ENCODE measurements around the gene TTC9.

Gene TTC9

GRCh38 chr14:70706177-70706576, 64.5 kb downstream of the TTC9 start:
- no peak for DNase-seq
- in situ Hi-C loops (cut with HindIII; ENCODE audit: low pct_ligation_motif_present, low pct_unique_long_range_greater_than_20kb, low sequenced_read_pairs): no loop called here

- in situ Hi-C loops (cut with HindIII; ENCODE audit: low pct_ligation_motif_present, low pct_unique_long_range_greater_than_20kb, low sequenced_read_pairs): no loop called here
- DNase-seq: peak; percentile 65
These were observed 65.7 kb downstream of the TTC9 start for GRCh38 chr14:70707138-70708038.

GRCh38 chr14:70708717-70709570, 67.2 kb downstream of the TTC9 start:
- DNase-seq: no peak
- in situ Hi-C loops (cut with HindIII; ENCODE audit: low pct_ligation_motif_present, low pct_unique_long_range_greater_than_20kb, low sequenced_read_pairs): no loop called here

GRCh38 chr14:70709726-70710382, 68.1 kb downstream of the TTC9 start:
- DNase-seq: no peak
- in situ Hi-C loops (cut with HindIII; ENCODE audit: low pct_ligation_motif_present, low pct_unique_long_range_greater_than_20kb, low sequenced_read_pairs): no loop called here

GRCh38 chr14:70711451-70711850, 69.7 kb downstream of the TTC9 start:
- in situ Hi-C loops (cut with HindIII; ENCODE audit: low pct_ligation_motif_present, low pct_unique_long_range_greater_than_20kb, low sequenced_read_pairs): no loop called here
- no peak for DNase-seq

- in situ Hi-C loops (cut with HindIII; ENCODE audit: low pct_ligation_motif_present, low pct_unique_long_range_greater_than_20kb, low sequenced_read_pairs): no loop called here
- no peak for DNase-seq
These were observed 71.4 kb downstream of the TTC9 start for GRCh38 chr14:70713096-70713495.

- DNase-seq: no peak
- in situ Hi-C loops (cut with HindIII; ENCODE audit: low pct_ligation_motif_present, low pct_unique_long_range_greater_than_20kb, low sequenced_read_pairs): no loop called here
These were observed 71.8 kb downstream of the TTC9 start for GRCh38 chr14:70713511-70713916.

GRCh38 chr14:70714055-70714550, 72.4 kb downstream of the TTC9 start:
- DNase-seq: peak; percentile 58

GRCh38 chr14:70716483-70716882, 74.8 kb downstream of the TTC9 start:
- no peak for DNase-seq
- in situ Hi-C loops (cut with HindIII; ENCODE audit: low pct_ligation_motif_present, low pct_unique_long_range_greater_than_20kb, low sequenced_read_pairs): no loop called here

More at GRCh38 chr14:70714055-70714550, 72.4 kb downstream of the TTC9 start:
- in situ Hi-C loops (cut with HindIII; ENCODE audit: low pct_ligation_motif_present, low pct_unique_long_range_greater_than_20kb, low sequenced_read_pairs): no loop called here

- no peak for DNase-seq
- in situ Hi-C loops (cut with HindIII; ENCODE audit: low pct_ligation_motif_present, low pct_unique_long_range_greater_than_20kb, low sequenced_read_pairs): no loop called here
These were observed 75.2 kb downstream of the TTC9 start for GRCh38 chr14:70716958-70717357.

- DNase-seq: no peak
- in situ Hi-C loops (cut with HindIII; ENCODE audit: low pct_ligation_motif_present, low pct_unique_long_range_greater_than_20kb, low sequenced_read_pairs): no loop called here
These were observed 76.8 kb downstream of the TTC9 start for GRCh38 chr14:70718383-70719118.

- in situ Hi-C loops (cut with HindIII; ENCODE audit: low pct_ligation_motif_present, low pct_unique_long_range_greater_than_20kb, low sequenced_read_pairs): no loop called here
These were observed 79.8 kb downstream of the TTC9 start for GRCh38 chr14:70721542-70721941.

GRCh38 chr14:70722418-70722817, 80.7 kb downstream of the TTC9 start:
- in situ Hi-C loops (cut with HindIII; ENCODE audit: low pct_ligation_motif_present, low pct_unique_long_range_greater_than_20kb, low sequenced_read_pairs): no loop called here
- peak; percentile 42 for DNase-seq

More at GRCh38 chr14:70721542-70721941, 79.8 kb downstream of the TTC9 start:
- DNase-seq: no peak

GRCh38 chr14:70723276-70723675, 81.6 kb downstream of the TTC9 start:
- DNase-seq: no peak
- in situ Hi-C loops (cut with HindIII; ENCODE audit: low pct_ligation_motif_present, low pct_unique_long_range_greater_than_20kb, low sequenced_read_pairs): no loop called here

- in situ Hi-C loops (cut with HindIII; ENCODE audit: low pct_ligation_motif_present, low pct_unique_long_range_greater_than_20kb, low sequenced_read_pairs): no loop called here
- no peak for DNase-seq
These were observed 82.4 kb downstream of the TTC9 start for GRCh38 chr14:70724110-70724509.

- in situ Hi-C loops (cut with HindIII; ENCODE audit: low pct_ligation_motif_present, low pct_unique_long_range_greater_than_20kb, low sequenced_read_pairs): no loop called here
- no peak for DNase-seq
These were observed 83.2 kb downstream of the TTC9 start for GRCh38 chr14:70724944-70725343.

Measured in ACHN (cell line).